ENCODE data around the gene AGTR1.

- TF ChIP-seq CTCF (IDR thresholded peaks at IDR 0.05), result no peak
- no peak for TF ChIP-seq POLR2A (IDR thresholded peaks at IDR 0.05)
Observed at GRCh38 chr3:148659512-148659911, 38.2 kb upstream of the AGTR1 start.

Data from heart left ventricle (tissue), 13 donors.